GM18951 (cell line): ENCODE data around the gene MAPT.
"Not testable (repeated sequence)": the region's sequence is repeated elsewhere in the genome, so short reads cannot be mapped to it uniquely, and the experiment has no call there.

Experiments
- POLR2A ChIP-seq: IDR thresholded peaks from 4 replicates; pipeline ENCODE4 v1.6.1; 2011; ENCODE audit warnings: mild to moderate bottlenecking; ENCODE audit not compliant: insufficient read length, insufficient read depth; ENCODE audit errors: extremely low read depth
- in situ Hi-C: fragments of 300-500 bp; cut with MboI; formaldehyde crosslinking; loops from one replicate; pipeline ENCODE4 v1.12.0; 2022; ENCODE audit warnings: low sequenced_read_pairs, mixed read lengths, inconsistent platforms; ENCODE audit not compliant: unreplicated experiment

The MAPT gene

DNA sequence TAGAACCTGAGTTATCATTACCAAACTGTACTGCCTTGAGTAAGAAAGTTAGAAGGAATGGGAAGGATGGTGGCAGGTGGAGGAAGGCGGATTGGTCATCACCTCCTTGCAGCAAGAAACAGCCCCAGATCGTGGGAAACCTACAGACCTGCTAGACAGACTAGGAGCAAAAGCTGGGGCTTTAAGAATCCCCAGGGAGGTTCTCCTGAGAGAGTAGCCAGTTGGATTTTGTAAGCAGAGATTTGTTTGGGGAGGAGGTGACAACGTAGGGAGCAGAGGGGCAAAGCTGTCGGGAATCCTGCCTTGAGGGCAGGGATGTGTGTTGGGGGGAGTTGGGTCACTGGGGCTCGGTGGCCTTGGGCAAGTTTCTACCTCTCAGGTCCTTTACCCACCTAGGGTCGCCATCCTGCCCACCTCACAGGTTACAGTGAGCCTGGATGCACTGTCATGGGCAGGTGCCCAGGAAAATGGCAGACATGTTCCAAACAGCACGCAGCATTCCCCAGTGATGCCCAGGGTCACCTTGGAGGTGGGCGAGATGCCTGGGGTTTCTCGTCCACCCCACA lies 55.5 kb downstream of the MAPT start:
- in situ Hi-C loops = no loop called here
- no peak for TF ChIP-seq POLR2A

- no peak for TF ChIP-seq POLR2A
- in situ Hi-C loops = no loop called here
Observed at GRCh38 chr17:45950888-45951287, 56.5 kb downstream of the MAPT start.

DNA sequence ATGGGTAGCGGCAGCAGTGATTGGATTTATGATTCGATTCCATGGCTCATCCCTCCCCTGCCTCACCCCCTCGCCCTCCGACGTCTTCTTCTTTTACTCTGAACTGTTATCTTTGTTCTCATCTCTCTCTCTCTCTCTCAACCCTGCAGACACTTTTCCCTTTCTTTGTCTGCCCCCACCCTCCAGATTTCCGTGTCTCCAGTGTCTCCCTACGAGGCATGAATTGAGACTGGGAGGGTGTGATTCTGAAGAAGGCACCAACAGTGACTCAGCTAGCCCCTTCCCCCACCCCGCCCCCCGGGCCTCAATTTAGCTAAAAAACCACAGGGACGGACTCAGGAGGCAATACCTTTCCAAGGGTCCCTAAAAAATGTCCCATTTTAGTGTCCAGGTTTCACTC lies 57.0 kb downstream of the MAPT start:
- in situ Hi-C loops = no loop called here
- no peak for TF ChIP-seq POLR2A

DNA sequence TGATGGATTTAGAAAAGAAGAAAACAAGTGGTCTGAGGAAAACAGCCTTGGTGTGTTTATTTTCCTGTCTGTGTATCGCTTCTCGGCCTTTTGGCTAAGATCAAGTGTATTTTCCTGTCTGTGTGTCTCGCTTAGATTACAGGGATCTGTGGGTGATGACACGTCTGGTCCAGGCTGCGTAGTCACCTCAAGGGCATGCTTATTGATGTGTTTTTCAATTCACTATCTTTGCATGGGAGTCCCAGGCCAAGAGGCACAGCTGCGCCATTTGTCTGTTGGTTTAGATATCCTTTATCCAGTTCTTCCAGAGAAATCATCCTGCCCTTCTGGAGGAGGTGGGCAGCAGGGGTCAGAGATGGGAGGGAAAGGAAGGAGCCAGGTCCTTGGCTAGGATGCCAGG lies 57.6 kb downstream of the MAPT start:
- in situ Hi-C loops = no loop called here
- TF ChIP-seq POLR2A = no peak

DNA sequence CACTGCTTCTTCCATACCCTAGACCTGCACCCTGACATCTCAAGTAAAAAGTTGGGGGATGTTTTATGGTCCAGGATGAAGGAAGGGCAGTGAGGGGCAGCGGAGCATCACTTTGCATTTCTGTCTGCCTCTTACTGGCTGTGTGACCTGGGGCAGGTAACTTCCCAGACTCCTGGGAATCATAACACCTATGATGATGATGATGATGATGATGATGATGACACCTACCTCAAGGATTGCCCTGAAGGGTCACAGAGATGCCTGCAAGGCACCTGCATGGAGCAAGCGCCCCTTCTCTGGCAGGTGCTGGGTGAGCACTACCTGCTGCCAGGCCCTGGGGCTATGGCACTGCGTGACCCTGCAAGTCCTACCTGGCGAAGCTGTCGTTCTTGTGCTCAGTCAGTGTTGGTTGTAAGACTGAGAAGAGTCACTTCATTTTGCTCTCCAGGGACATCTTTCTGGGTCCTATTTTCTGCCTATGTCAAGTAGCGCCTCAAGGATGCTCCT lies 58.5 kb downstream of the MAPT start:
- no peak for TF ChIP-seq POLR2A
- in situ Hi-C loops = no loop called here

- in situ Hi-C loops = no loop called here
- no peak for TF ChIP-seq POLR2A
Observed at GRCh38 chr17:45953561-45953960, 59.2 kb downstream of the MAPT start.

- TF ChIP-seq POLR2A = no peak
- in situ Hi-C loops = no loop called here
Observed at GRCh38 chr17:45954914-45955313, 60.6 kb downstream of the MAPT start.

GRCh38 chr17:45955326-45955725 lies 61.0 kb downstream of the MAPT start:
- in situ Hi-C loops = no loop called here
- TF ChIP-seq POLR2A = no peak

- in situ Hi-C loops = no loop called here
- TF ChIP-seq POLR2A = no peak
Observed at GRCh38 chr17:45956090-45956489, 61.7 kb downstream of the MAPT start.

- in situ Hi-C loops = not testable (repeated sequence)
Observed at GRCh38 chr17:45956746-45957145, 62.4 kb downstream of the MAPT start.

GRCh38 chr17:45958307-45958706 lies 64.0 kb downstream of the MAPT start:
- TF ChIP-seq POLR2A = no peak
- in situ Hi-C loops = no loop called here

GRCh38 chr17:45958994-45959665 lies 64.8 kb downstream of the MAPT start:
- TF ChIP-seq POLR2A = no peak
- in situ Hi-C loops = no loop called here

DNA sequence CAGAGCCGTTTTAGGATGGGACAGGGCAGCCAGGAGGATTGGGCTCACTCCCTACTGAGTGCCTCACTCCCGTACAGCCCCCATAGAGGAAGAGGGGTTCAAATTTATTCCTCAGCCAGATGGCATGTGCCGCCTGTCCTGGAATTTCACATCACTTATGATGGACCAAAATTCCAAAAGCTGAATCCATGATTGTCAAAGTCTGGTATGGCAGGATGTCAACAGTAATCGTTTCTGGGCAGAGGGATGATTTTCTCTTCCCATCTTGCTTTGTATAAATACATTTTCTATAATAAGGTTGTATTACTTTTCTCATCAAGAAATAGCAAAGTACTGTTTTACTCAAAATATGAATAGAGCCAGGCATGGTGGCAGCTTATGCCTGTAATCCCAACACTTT lies 66.0 kb downstream of the MAPT start:
- in situ Hi-C loops = no loop called here
- no peak for TF ChIP-seq POLR2A

DNA sequence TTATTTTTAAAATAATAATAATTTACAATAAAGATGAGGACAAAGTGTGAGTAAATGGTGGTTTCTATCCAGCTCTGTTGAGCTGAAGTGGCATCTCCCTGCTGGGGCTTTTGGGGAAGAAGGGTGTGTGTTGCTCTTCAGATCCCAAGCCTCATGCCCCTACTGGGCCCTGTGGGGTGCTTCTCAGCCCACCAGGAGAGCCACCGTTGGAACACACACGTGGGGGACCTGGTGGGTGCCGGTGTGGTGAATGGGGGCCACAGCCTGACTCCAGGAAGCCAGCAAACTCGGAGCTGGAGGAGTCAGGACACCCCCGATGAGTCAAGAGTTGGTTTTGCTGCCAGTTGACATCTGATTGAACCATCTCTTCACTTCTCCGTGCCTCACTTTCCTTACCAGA lies 66.9 kb downstream of the MAPT start:
- no peak for TF ChIP-seq POLR2A
- in situ Hi-C loops = no loop called here
